HT1080 (cell line): ENCODE results near the gene SLC12A4. TPM values are rescaled to one million over a fixed set of nuclear protein-coding genes. Genes with fewer than 3 reads are reported as not detected.

Source experiments
- DNase-seq: peaks from one replicate; pipeline ENCODE4 v3.0.0-alpha.2; 2015; ENCODE audit warnings: low read depth
- total RNA-seq: library from RNA; depleted of rRNA; stranded (reverse); fragments of >200 nt; shearing (Covaris generic); gene quantifications from 2 replicates; pipeline ENCODE4 v1.2.3, GENCODE V29; 2014

Gene SLC12A4
- total RNA-seq, 1 experiment from 2014 or later = 17.3 TPM

- DNase-seq = no peak
These were observed 4.6 kb downstream of the SLC12A4 start for GRCh38 chr16:67963662-67964321.

- no peak for DNase-seq
These were observed 5.2 kb downstream of the SLC12A4 start for GRCh38 chr16:67963292-67963661.

GRCh38 chr16:67962135-67962534 is 6.3 kb downstream of the SLC12A4 start:
- DNase-seq = no peak

- no peak for DNase-seq
These were observed 6.9 kb downstream of the SLC12A4 start for GRCh38 chr16:67961551-67961957.

GRCh38 chr16:67959536-67960329 is 8.7 kb downstream of the SLC12A4 start:
- DNase-seq = peak; percentile 75

GRCh38 chr16:67957622-67958021 is 10.8 kb downstream of the SLC12A4 start:
- no peak for DNase-seq

- DNase-seq = no peak
These were observed 13.8 kb downstream of the SLC12A4 start for GRCh38 chr16:67954421-67955196.

GRCh38 chr16:67953641-67954375 is 14.6 kb downstream of the SLC12A4 start:
- DNase-seq = no peak

- DNase-seq = no peak
These were observed 17.0 kb downstream of the SLC12A4 start for GRCh38 chr16:67951485-67951884.

- DNase-seq = no peak
These were observed 18.0 kb downstream of the SLC12A4 start for GRCh38 chr16:67950335-67950843.

- no peak for DNase-seq
These were observed 18.8 kb downstream of the SLC12A4 start for GRCh38 chr16:67949645-67950044.

- DNase-seq = no peak
These were observed 20.4 kb downstream of the SLC12A4 start for GRCh38 chr16:67948015-67948414.

- DNase-seq = no peak
These were observed 21.4 kb downstream of the SLC12A4 start for GRCh38 chr16:67946966-67947558.

- DNase-seq = no peak
These were observed 22.3 kb downstream of the SLC12A4 start for GRCh38 chr16:67946128-67946569.

GRCh38 chr16:67945392-67945933 is 23.0 kb downstream of the SLC12A4 start:
- no peak for DNase-seq

- no peak for DNase-seq
These were observed 23.6 kb downstream of the SLC12A4 start for GRCh38 chr16:67944690-67945391.

GRCh38 chr16:67943619-67944504 is 24.6 kb downstream of the SLC12A4 start, which contains the start of gene LCAT:
Gene LCAT (minus strand): TSS chr16:67944120. CDS start chr16:67944101, 19 bp downstream.
- DNase-seq = no peak

GRCh38 chr16:67943256-67943618 is 25.2 kb downstream of the SLC12A4 start:
- DNase-seq = no peak
